Mucosa of stomach (tissue), 1 donor: ENCODE measurements around the gene PDHA2.

Experiments used
- H3K27me3 ChIP-seq: one replicate; pipeline ENCODE4 v1.7.0; 2013; ENCODE audit warnings: mild to moderate bottlenecking, low read length; ENCODE audit not compliant: control insufficient read depth, insufficient read depth
- H3K36me3 ChIP-seq: one replicate; pipeline ENCODE4 v1.7.0; 2013; ENCODE audit warnings: low read length; ENCODE audit not compliant: control insufficient read depth, insufficient read depth
- H3K4me1 ChIP-seq: one replicate; pipeline ENCODE4 v1.7.0; 2013; ENCODE audit warnings: mild to moderate bottlenecking, low read length; ENCODE audit not compliant: control insufficient read depth, insufficient read depth
- H3K4me3 ChIP-seq: one replicate; pipeline ENCODE4 v1.7.0; 2013; ENCODE audit warnings: low read length
- H3K9ac ChIP-seq: one replicate; pipeline ENCODE4 v1.7.0; 2013; ENCODE audit warnings: mild to moderate bottlenecking, low read length, moderate library complexity
- H3K9me3 ChIP-seq: one replicate; pipeline ENCODE4 v1.7.0; 2013; ENCODE audit warnings: mild to moderate bottlenecking, low read length, moderate library complexity; ENCODE audit not compliant: control insufficient read depth
- donor health status: Pancreatic carcinoma.

The PDHA2 gene

GRCh38 chr4:95839891-95840290 is at the start of gene PDHA2:
PDHA2 (plus strand) TSS chr4:95840093; CDS start chr4:95840151, 58 bp downstream.
- H3K4me3 ChIP-seq, result no peak within 1 kb of the TSS
- no peak within 1 kb of the TSS for H3K9ac ChIP-seq
- no peaks in the 10 kb centered on the region for H3K9me3 ChIP-seq
- no peaks in the 10 kb centered on the region for H3K4me1 ChIP-seq
- H3K27me3 ChIP-seq, result no peaks in the 10 kb centered on the region
- no peaks in the 10 kb centered on the region for H3K36me3 ChIP-seq

- H3K9ac ChIP-seq, result no peak overlapping the region
- H3K9me3 ChIP-seq, result no peaks in the 10 kb centered on the region
- no peak overlapping the region for H3K4me3 ChIP-seq
- no peaks in the 10 kb centered on the region for H3K4me1 ChIP-seq
- H3K36me3 ChIP-seq, result no peaks in the 10 kb centered on the region
- H3K27me3 ChIP-seq, result no peaks in the 10 kb centered on the region
Observed at GRCh38 chr4:95798003-95798402, 41.9 kb upstream of the PDHA2 start.

DNA sequence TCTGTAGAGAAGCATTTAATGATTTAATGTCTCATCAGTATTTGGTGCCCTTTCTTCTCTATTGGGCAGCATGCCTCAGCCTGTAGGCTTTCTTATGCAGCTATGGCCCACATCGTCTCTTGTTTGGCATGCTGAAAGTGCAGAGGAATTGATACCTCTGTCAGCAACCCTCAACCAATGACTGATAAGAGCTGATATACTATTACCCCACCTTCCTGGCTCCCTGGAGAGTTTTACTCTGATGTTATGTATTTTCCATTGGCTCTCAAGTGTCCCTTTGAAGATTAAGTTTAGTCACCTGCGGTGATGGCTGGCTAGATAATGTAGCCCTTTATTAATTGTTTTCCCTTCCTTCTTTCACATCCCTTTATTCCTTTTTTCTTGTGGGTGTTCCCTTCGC is 41.2 kb upstream of the PDHA2 start:
- Histone ChIP-seq H3K9me3 (no peaks in the 10 kb centered on the region), H3K4me3 (no peak overlapping the region), H3K36me3 (no peaks in the 10 kb centered on the region), H3K4me1 (no peaks in the 10 kb centered on the region), H3K9ac (no peak overlapping the region), H3K27me3 (no peaks in the 10 kb centered on the region)

DNA sequence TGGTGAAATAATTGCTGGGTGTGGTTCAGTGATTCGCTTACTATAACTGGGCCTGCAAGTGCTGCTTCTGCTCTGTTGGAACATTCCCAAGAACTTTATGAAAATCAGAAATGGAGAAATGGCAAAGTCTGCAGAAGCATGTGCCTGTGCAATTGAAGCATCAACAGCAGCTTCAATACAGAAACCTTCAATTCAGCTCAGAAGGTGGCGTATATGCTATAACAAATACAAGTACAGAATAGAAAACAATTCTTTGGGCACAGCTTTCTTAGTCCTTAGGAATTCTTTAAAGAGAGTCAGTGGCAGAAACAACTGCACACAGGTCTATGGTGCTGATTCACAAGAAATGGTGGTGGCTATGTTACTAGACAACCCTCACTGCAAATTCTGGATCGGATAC is 18.0 kb upstream of the PDHA2 start:
- no peaks in the 10 kb centered on the region for H3K4me1 ChIP-seq
- H3K9ac ChIP-seq, result no peak overlapping the region
- no peaks in the 10 kb centered on the region for H3K9me3 ChIP-seq
- no peak overlapping the region for H3K4me3 ChIP-seq
- H3K36me3 ChIP-seq, result no peaks in the 10 kb centered on the region
- H3K27me3 ChIP-seq, result no peaks in the 10 kb centered on the region

GRCh38 chr4:95825546-95825945 is 14.3 kb upstream of the PDHA2 start:
- Histone ChIP-seq H3K9ac (no peak overlapping the region), H3K9me3 (no peaks in the 10 kb centered on the region), H3K4me3 (no peak overlapping the region), H3K4me1 (no peaks in the 10 kb centered on the region), H3K27me3 (no peaks in the 10 kb centered on the region), H3K36me3 (no peaks in the 10 kb centered on the region)

GRCh38 chr4:95830651-95831050 is 9.2 kb upstream of the PDHA2 start:
- no peaks in the 10 kb centered on the region for H3K36me3 ChIP-seq
- H3K4me3 ChIP-seq, result no peak overlapping the region
- no peaks in the 10 kb centered on the region for H3K27me3 ChIP-seq
- H3K4me1 ChIP-seq, result no peaks in the 10 kb centered on the region
- H3K9me3 ChIP-seq, result no peaks in the 10 kb centered on the region
- no peak overlapping the region for H3K9ac ChIP-seq

GRCh38 chr4:95831166-95831565 is 8.7 kb upstream of the PDHA2 start:
- Histone ChIP-seq H3K36me3 (no peaks in the 10 kb centered on the region), H3K9me3 (no peaks in the 10 kb centered on the region)

GRCh38 chr4:95833711-95834194 is 6.1 kb upstream of the PDHA2 start:
- H3K4me1 ChIP-seq, result no peaks in the 10 kb centered on the region
- H3K36me3 ChIP-seq, result no peaks in the 10 kb centered on the region
- no peak overlapping the region for H3K9ac ChIP-seq
- no peak overlapping the region for H3K4me3 ChIP-seq
- no peaks in the 10 kb centered on the region for H3K9me3 ChIP-seq
- no peaks in the 10 kb centered on the region for H3K27me3 ChIP-seq

More at GRCh38 chr4:95831166-95831565, 8.7 kb upstream of the PDHA2 start:
- no peak overlapping the region for H3K9ac ChIP-seq
- no peaks in the 10 kb centered on the region for H3K27me3 ChIP-seq
- no peak overlapping the region for H3K4me3 ChIP-seq
- no peaks in the 10 kb centered on the region for H3K4me1 ChIP-seq

DNA sequence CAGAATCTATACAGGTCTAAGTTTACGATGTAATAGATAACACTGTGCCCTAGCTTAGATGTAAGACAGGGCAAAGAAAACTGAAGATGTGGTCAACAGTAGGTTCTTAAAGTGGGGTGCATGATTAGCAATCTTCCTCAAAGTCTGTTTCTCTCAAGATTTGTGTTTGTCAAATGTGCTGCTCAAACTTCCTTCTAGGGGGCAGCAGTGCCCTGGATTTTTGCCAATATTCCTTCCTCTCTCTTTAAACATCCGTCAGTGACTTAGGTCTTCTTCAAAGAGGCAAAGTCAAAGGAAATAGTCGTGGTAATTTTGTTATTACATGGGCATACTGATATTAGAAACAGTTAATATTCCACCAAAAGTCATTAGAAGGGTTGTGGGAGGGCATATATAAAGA is 4.2 kb upstream of the PDHA2 start:
- no peaks in the 10 kb centered on the region for H3K4me1 ChIP-seq
- H3K27me3 ChIP-seq, result no peaks in the 10 kb centered on the region
- H3K4me3 ChIP-seq, result no peak overlapping the region
- H3K9me3 ChIP-seq, result no peaks in the 10 kb centered on the region
- no peak overlapping the region for H3K9ac ChIP-seq
- no peaks in the 10 kb centered on the region for H3K36me3 ChIP-seq

- Histone ChIP-seq H3K4me1 (no peaks in the 10 kb centered on the region), H3K4me3 (no peak overlapping the region), H3K27me3 (no peaks in the 10 kb centered on the region), H3K36me3 (no peaks in the 10 kb centered on the region), H3K9me3 (no peaks in the 10 kb centered on the region), H3K9ac (no peak overlapping the region)
Observed at GRCh38 chr4:95838192-95838591, 1.7 kb upstream of the PDHA2 start.

GRCh38 chr4:95847908-95848460 is 8.1 kb downstream of the PDHA2 start:
- Histone ChIP-seq H3K9me3 (no peaks in the 10 kb centered on the region), H3K9ac (no peak overlapping the region), H3K4me3 (no peak overlapping the region), H3K27me3 (no peaks in the 10 kb centered on the region), H3K36me3 (no peaks in the 10 kb centered on the region), H3K4me1 (no peaks in the 10 kb centered on the region)

- Histone ChIP-seq H3K9ac (no peak overlapping the region), H3K4me3 (no peak overlapping the region), H3K27me3 (no peaks in the 10 kb centered on the region), H3K4me1 (no peaks in the 10 kb centered on the region), H3K9me3 (no peaks in the 10 kb centered on the region), H3K36me3 (no peaks in the 10 kb centered on the region)
Observed at GRCh38 chr4:95850161-95850560, 10.3 kb downstream of the PDHA2 start.

DNA sequence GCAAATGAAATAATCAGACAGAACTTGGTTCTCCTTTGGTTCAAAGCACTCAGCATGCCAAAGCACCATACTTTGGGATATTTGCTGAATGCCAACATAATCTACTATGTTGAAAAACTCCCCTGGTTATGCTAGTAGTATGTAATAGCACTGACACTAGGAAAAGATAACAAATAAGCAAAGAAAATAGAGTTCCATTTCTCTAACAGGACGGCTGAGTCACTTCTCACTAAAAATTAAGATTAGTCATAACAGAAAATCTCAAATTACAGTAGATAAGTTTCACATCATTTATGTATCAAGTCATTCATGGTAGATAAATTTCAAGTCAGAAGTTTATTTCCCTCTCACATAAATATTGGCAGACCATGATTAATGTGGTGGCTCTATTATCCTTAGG is 17.9 kb downstream of the PDHA2 start:
- no peak overlapping the region for H3K9ac ChIP-seq
- no peaks in the 10 kb centered on the region for H3K9me3 ChIP-seq
- H3K4me3 ChIP-seq, result no peak overlapping the region
- H3K27me3 ChIP-seq, result no peaks in the 10 kb centered on the region
- no peaks in the 10 kb centered on the region for H3K4me1 ChIP-seq
- H3K36me3 ChIP-seq, result no peaks in the 10 kb centered on the region
